ENCODE measurements around the gene GFRA1.

Gene GFRA1

DNA sequence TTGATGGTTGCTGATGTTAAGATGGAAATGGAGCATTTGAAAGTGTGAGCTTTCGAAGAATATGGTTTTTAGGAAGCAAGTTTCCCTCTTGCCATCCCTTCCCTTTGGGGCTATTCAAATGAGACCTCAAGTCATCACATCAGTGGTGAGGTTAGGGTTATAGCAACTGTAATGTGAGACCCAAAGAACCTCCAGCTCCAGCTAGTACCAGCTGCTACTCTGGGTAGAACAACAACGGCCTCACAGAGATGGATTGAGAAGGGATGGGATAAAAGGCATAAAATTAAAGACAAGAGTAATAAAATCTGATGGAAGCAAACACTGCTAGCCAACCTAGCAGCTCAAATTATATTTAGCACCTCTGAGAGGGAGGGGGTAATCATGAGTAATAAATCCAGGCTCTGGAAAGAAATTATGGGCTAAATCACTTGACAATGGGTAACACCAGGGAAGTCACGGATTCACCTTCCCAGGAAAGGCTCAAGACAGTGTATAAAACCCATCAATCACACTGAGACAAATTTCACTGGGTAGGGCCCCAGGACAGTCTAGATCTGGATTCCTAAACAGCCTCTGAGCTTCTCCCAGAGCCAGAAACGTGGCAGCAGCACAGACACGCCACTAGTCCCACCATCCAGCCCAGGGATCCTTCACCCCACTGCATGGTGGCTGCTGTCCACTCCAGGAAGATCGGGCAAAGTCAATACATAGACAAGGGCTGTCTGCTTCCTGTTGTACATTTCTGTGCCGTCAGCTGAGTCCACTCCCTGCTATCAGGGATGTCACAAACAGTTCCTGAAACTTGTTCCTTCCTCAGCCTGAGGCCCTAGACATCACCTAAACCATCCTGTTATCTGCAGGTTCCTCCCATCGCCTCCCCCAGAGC lies 151.1 kb downstream of the GFRA1 start:
- no peak for DNase-seq

GRCh38 chr10:116120688-116121455 lies 152.1 kb downstream of the GFRA1 start:
- no peak for DNase-seq

DNA sequence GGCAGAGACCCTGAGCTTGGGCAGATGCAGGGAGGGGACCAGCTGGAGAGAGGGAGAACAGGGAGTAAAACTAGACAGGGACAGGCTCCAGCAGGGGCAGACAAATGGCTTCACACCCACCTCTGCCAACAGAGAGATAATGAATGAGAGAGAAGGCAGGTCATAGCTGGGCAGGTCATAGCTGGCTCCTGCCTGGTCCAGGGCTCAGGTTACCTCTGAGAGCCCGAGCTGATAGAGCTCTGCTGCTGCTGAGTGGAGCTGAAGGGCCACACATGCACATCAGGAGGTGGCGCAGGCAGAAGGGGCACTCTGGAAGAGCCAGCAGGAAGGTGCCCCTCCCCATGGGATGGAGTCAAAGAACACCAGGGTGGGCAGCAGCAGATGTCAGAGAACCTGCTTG lies 154.2 kb downstream of the GFRA1 start:
- no peak for DNase-seq

- no peak for DNase-seq
Measured at GRCh38 chr10:116115797-116116196, 157.2 kb downstream of the GFRA1 start.

- DNase-seq, result no peak
Measured at GRCh38 chr10:116115036-116115641, 157.9 kb downstream of the GFRA1 start.

DNA sequence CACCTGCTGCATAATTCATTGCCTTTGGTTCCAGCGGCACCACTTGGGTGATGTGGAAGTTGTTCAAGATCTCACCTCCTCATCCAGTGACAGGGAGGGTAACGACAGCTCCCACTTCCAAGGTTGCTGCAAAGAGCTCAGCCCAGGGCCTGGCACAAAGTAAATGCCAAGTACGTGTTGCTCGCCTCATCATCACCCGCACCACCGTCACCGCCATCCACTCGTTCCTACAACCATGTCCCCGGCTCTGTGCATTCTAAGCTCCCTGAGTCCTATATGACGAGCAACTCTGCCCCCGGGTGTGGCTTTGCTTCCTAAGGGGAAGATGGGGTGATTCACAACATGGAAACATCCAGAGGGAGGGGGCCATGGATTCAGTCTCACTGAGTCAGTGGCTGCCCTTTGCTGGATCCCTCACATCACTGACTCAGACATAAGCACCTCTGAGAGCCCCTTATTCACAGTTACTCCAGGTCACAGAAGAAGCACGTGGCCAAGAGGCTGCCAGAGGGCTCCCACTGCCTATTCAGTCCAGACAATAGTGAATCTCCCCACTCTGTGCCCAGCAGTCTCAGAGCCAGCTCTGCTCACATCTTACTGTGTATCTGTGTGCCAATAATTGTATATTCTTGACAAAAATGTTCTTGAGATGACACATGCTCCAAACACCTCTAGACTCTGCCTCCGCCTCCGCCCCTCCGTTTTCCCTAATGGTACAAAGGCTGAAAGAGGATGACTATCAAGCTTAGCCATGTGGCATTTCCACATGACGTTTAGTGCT lies 159.1 kb downstream of the GFRA1 start:
- no peak for DNase-seq

DNA sequence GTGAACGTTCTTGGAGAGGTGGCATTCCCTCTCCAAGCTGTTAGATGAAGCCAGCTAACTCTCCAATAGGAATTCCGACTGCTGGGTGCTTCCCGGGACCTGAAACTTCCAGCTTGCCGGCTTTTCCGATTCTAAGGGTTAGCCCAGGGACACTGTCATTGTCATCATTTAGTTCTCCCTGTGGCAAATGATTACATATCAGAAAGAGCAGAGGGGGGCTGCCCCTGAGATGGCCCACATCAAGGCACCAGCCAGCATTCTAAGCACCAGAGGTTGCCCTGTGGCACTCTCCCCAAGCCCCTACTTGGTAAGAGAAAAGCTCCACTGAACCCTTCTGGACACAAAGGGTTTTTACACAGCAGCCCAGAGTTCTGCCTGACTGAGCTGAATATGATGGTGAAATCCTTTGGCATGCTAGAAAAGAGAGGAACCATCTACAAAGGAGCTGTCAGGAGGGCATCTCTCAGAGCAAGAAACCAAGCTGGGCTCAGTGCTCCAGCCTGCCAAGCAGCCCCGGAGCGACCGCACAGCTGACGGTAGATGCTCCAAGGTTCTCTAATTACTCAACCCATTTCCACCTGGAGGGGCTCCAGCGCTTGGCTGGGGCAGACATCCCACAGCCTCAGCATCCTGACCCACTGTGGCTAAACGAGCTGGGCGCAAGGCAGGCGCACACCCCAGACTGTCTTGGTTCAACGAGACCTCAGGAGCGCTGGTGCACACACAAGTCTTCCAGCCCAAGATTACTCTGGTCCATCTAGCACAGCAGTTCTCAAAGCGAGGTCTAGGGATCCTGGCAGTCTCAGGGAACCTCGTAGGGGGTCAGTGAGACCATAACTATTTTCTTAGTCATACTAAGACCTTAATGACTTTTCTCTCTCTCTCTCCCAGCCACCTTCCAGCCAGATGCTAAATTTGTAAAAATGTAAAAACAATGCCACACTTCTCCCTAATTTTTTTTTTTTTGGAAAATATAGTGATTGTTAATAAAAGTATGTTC lies 160.5 kb downstream of the GFRA1 start:
- DNase-seq, result no peak

DNA sequence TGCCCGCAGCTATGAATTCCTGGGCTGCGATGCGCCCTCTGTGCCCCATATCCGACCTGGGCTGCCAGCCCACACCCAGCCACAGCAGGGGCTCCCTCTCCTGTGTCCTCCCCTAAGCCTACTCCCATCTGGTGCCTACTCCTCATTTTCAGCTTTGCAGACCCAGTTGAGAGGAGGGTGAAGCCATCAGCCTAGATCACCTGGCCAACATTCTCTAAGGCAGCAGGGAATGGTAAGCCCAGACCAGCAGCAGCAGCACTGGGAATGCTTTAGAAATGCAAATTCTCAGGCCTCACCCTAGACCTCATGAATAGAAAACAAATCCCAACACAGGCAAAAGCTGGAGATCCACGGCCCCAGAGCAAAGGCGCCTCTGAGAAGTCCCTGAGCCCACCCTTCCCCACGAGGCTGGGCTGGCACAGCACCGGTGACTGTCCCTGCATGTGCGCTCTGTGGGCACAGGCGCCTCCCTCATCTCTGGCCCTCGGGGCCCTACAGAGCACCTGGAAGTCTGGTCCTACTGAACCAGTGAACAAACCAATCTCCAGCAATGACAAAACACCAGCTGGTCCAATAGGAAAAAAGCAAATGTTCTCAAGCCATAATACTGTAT lies 161.4 kb downstream of the GFRA1 start:
- no peak for DNase-seq

DNA sequence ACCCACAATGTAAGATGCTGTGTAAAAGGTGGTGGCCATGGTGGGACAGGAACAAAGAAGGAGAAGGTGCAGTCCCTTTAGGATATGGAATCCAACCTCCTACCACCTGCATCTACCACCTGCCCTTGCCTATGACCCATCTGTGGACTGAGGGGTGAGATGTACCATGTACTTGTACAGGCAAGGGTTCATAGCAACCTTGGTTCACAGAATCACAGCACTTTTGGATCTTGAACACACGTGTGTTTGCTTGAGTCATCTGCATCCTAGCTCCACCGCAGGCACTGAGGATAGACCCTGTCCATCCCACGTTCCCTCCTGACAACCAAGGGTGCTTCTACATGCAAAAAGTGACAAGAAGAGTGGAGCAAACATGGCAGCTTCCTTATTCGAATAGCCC lies 162.3 kb downstream of the GFRA1 start:
- no peak for DNase-seq

- no peak for DNase-seq
Measured at GRCh38 chr10:116109881-116110280, 163.1 kb downstream of the GFRA1 start.

DNA sequence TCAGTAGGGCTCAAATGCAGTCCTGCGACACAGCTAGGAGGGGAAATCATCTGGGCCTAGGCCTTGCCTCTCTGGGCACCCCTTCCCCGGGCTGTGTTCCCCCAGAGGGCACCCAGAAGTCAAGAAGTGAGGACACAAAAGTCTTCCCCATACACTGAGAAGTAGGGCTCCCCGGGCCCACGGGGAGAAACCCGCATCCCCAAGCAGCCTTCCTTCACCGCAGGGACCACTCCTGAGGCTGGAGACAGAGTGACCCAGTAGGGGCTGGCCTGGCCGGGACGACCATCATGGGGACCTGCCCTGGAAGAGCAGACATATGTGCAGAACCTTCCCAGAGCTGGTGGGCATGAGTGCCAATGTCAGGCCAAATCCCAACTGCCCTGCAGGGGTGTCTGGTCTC lies 163.5 kb downstream of the GFRA1 start:
- DNase-seq, result no peak

DNA sequence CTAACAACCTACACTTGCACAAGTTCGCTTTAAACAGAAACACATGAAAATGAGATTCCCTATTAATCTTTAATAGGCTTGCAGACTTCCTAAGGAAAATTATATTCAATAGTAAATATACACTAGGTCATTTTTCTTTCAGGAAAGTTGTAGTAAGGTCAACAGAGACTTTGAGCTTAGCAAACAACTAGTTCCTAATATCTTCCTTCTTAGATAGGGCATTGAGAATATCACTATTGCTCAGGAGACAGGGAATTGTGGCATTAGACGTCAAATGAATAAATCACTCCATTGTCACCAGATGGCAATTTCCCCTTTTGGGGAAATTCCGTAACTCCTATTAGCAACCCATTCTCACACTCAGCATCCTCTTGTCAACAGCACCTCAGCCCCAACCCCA lies 164.9 kb downstream of the GFRA1 start:
- DNase-seq, result no peak

DNA sequence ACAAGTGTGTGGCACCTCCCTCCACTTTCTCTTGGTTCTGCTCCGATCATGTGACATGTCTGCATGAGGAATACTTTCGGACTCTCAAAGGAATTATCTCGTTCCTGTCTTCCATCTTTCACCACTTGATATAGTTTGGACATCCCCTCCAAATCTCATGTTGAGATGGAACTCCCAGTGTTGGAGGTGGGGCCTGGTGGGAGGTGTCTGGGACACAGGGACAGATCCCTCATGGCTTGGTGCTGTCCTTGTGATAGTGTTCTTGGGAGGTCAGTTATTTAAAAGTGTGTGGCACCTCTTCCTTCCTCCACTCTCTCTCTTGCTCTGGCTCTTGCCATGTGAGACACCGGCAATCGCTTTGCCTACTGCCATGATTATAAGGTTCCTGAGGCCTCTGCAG lies 166.4 kb downstream of the GFRA1 start:
- DNase-seq, result no peak

- DNase-seq, result no peak
Measured at GRCh38 chr10:116105264-116105663, 167.7 kb downstream of the GFRA1 start.

GRCh38 chr10:116104210-116104932 lies 168.6 kb downstream of the GFRA1 start:
- no peak for DNase-seq

- no peak for DNase-seq
Measured at GRCh38 chr10:116103668-116104067, 169.3 kb downstream of the GFRA1 start.

DNA sequence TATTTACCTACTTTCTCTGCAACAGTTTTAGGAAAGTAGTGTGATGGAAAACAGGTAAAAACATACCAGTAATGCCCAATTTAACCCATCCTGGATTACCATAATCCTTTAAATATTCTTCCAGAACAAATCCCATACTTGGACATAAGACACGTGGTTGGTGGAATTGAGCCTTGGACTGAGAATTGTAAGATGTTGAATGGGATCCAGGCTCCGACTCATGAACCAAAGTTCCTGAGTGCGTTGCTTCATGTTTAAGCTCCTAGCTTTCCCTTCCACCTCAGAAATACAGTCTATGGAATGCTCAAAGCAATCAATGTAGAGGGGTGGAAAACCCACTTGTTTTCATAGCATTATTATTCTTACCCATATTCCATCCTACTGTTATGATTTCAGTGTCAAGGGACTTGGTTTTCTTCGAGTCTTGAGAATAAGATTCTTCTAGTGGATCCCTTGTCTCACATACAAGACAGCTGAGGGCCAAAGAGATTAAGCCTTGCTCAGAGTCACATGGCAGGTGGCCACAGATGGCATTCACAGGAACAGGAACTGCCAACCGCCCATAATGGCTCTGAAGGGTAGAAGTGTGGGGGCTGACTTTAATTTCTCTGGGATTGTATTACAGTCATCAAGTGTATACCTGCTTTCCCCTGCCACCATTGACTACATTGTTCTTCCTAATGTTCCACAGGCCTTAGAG lies 171.2 kb downstream of the GFRA1 start:
- DNase-seq, result no peak

DNA sequence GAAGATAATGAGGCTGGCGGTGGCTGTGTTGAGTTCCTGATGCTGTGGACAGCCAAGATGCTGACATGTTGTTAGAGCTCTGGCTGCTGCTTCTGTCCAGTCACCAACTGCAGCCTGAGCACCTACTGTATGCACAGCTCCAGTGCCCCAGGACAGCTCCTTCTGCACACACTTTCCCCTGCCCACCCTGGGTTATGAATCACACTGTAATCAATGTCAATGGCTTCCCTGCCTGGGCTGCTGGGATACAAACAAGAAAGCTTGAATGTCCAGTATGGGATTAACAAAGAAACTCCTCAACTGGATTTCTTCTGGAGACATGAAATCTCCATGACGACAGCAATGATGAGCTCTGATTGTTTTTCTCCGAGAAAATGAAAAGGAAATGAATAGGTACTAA lies 172.0 kb downstream of the GFRA1 start:
- no peak for DNase-seq

GRCh38 chr10:116099023-116099420 lies 174.0 kb downstream of the GFRA1 start:
- DNase-seq, result no peak
